Gastroesophageal sphincter (tissue), 3 donors: ENCODE results near the gene GUF1.

Experiments used
- CTCF ChIP-seq, 4 experiments: fragments of 200-600 bp in 2 of 4; fragments of 450-650 bp in 2 of 4; sonication (generic) in 1 of 4; IDR thresholded peaks; one replicate each; pipeline ENCODE4 v1.5.1; 2017 to 2019; ENCODE audit warnings: antibody characterized with exemption in 4 of 4, mild to moderate bottlenecking in 2 of 4, moderate library complexity in 2 of 4
- POLR2A ChIP-seq, 2 donors: fragments of 450-650 bp; IDR thresholded peaks; one replicate each; pipeline ENCODE4 v1.6.1; 2017; ENCODE audit warnings: antibody characterized with exemption in 2 of 2, mild to moderate bottlenecking in 2 of 2, moderate library complexity in 1 of 2

GRCh38 chr4:44662623-44663005 lies 15.6 kb upstream of the GUF1 start:
- TF ChIP-seq CTCF (IDR thresholded peaks at IDR 0.05) (no peak), POLR2A (IDR thresholded peaks at IDR 0.05) (no peak)
